GM18520 (cell line): ENCODE data around the gene MYO3B.

Experiments
- ATAC-seq: cut with Tn5 transposase; IDR thresholded peaks from one replicate; pipeline ENCODE4 v1.9.1; 2021; ENCODE audit not compliant: unreplicated experiment

MYO3B gene

GRCh38 chr2:170361090-170361936, 183.4 kb downstream of the MYO3B start:
- no peak for ATAC-seq

DNA sequence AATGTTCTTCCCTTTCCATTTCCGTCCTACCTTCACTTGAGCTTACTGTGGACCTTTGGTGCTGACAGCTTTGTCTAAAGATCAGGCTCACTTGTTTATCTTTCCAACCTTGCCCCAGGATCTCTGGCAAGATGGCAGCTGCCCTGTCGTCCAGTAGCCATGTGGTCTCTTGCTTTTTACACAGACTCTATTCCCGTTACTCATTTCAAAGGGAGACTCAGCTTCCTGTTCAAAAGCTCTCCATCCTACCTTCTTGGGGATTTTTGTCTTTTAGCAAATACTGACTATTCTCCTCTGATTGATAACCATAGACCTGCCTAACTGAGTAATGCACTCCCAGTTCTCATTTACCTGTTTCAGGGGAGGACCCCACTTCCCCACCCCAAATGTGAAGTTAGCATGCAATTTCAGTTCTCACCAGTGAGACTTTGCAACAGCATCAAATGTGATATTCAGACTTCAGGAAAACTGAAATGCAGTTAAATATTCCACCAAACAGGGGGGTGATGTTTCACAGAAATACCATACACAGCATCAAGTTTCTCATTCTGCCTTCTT, 184.4 kb downstream of the MYO3B start:
- no peak for ATAC-seq

- no peak for ATAC-seq
Measured at GRCh38 chr2:170362871-170363631, 185.1 kb downstream of the MYO3B start.

- ATAC-seq = no peak
Measured at GRCh38 chr2:170365003-170365402, 187.1 kb downstream of the MYO3B start.

DNA sequence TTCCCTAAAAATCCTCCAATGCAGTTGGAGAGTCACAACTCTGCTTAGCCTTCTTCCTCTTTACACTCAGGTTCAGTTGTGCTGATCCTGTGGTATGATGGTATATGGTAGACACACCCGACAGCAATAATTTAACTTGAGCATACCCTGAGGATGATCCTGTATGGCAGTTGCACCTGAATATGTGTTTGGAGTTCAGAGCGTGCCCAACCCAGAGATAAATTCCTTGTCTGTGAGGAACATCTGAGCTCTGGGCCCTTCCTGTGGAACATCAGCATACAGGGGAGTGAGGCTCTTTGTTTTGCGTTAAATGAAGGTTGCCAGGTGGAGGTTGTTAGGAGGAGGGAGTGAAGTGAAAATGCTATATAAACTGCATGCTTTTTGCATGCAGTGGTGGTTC, 187.7 kb downstream of the MYO3B start:
- ATAC-seq = no peak

DNA sequence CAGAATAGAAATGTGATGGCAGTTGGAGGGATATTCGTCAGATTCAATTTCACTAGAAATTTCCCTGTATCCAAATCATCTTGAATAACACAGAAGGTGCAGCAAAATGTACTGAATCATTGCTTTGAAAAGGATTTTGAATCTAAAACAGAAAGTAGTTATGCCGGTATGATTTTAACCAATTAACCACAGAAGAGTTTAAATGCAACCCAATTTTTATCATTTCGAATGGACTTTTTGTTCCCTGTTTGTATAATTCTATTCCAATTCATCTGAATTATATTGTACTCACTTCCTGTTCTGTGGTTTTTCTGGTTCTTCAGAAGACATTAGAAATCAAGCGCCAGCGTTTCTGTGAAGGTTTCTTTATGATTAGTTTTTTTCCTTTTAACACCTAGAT, 190.4 kb downstream of the MYO3B start:
- no peak for ATAC-seq

- no peak for ATAC-seq
Measured at GRCh38 chr2:170369228-170369627, 191.3 kb downstream of the MYO3B start.

DNA sequence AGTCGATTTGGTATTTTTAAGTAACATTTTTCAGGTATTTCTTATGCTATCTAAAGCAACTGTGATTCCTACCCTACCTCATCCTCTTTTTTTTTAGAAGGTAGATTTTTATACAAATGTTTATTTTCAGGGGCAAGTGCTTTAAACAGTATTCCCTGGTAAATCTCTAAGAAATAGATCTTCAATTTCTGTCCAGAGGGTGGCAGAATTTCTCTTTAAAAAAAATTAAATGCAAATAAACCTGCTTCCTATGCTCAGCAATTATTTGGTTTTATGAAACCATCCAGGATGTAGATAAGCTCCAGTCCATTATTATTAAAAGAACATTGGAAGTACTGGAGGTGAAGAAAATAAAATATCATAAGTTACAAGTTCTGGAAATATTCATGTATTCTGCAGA, 191.9 kb downstream of the MYO3B start:
- ATAC-seq = no peak

DNA sequence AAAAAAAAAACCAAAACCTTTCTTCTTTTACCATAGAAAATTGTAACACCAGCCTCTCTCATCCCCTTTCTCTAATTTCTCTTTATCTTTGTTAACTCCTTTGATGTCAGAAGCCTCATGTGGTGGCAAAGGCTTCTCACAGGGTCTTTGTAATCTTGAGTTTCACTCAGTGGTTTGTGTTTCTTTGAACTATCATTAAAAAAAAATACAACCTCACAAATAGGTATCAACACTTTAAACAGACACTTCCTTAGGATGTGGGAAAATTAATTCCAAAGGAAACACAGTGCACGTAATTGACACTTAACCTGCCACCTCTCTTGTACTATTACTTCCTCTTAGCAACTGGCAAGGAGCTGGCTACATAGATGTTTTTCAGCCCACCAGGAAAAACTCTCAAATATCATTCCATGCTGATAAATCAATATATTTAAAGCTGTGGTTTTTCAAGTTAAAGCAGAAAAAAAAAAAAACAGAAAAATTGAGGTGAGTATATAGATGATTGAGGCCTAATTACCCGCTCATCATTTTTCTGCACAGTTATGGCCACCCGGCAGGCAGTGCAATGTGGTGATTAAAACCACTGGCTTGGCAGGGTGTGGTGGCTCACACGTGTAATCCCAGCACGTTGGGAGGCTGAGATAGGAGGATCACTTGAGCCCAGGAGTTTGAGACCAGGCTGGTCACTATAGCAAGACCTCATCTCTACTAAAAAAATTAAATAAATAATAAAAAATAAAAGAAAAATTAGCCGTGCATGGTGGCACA, 193.5 kb downstream of the MYO3B start:
- no peak for ATAC-seq

GRCh38 chr2:170375192-170375591, 197.2 kb downstream of the MYO3B start:
- ATAC-seq = no peak

DNA sequence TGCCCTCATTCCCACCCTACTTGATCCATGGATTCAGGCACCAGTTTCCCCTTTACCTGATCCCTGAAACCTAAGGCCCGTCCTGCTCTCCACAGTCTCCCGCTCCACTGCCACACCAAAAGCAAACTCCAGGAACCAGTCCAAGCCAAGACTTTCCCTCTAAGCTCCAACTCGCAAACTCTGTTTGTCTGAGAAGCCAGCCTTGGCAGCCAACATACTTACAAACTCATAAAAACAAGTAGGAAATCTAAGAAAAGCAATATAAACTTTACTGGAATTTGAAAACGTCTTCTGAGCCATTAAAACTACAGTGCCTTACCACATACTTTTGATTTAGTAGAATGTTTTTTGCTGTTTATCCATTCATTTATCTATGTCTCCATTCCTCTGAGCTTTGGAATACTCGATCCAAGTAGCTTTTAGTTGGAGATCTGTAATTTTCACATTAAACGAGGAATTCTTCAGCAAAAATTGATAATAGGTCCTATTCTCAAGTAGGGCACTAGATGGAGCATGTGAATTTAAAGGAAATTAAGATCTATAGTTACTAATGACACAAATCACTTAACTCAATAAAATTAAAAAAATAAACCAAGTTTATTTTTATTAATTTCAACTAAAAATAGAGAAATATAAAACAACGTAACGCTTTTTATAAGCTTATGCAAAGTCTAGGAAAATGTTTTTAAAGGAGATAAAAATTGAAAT, 199.7 kb downstream of the MYO3B start:
- ATAC-seq = no peak

- ATAC-seq = no peak
Measured at GRCh38 chr2:170380267-170380666, 202.3 kb downstream of the MYO3B start.

DNA sequence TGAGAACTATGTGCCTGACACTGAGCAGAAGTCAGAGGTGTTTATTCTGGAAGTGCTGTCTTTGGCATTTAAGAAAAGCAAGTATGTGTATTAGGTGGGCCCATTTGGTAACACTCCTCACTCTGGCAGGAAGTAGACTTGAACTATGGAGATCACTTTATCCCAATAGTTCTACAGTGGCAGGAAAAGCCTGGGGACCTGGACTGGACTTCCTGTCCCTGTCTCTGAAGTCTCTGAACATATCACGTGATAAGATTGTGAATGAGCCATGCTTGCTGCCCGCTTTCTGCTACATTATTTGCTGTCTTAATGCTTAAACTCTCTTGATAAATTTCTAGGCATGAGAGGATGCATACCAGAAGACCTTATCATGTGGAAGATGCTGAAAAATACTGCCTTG, 203.7 kb downstream of the MYO3B start:
- ATAC-seq = no peak

- no peak for ATAC-seq
Measured at GRCh38 chr2:170386554-170386953, 208.6 kb downstream of the MYO3B start.

GRCh38 chr2:170391018-170391417, 213.1 kb downstream of the MYO3B start:
- ATAC-seq = no peak

- no peak for ATAC-seq
Measured at GRCh38 chr2:170391697-170392096, 213.8 kb downstream of the MYO3B start.

DNA sequence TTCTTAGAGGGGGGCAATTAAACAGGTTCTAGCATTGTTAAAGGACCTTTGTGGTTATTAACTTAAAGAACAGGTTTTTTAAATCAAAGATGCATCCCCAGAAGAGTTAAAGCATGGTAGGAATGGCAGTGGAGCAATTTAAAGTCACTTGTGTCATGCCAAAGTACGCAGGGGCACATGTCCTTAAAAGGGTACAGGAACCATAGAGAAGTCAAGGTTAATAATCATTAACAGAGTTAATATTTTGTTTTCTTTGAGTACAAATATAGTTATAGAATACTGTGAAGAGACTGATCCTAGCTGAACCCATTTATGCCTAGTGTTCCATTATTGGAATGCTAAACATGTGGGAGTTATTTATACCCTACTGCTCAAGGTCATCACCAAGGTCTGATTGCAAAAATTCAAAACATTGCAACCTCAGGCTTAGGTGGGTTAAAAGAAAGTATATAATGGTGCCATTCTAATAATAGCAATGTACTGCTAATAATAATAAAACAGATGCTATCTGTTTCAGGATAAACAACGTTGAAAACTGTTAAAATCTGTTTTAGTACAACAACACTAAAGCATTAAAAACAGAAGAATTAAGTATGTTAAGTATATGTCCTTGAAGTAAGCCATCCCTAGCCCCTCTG, 216.0 kb downstream of the MYO3B start:
- ATAC-seq = no peak

DNA sequence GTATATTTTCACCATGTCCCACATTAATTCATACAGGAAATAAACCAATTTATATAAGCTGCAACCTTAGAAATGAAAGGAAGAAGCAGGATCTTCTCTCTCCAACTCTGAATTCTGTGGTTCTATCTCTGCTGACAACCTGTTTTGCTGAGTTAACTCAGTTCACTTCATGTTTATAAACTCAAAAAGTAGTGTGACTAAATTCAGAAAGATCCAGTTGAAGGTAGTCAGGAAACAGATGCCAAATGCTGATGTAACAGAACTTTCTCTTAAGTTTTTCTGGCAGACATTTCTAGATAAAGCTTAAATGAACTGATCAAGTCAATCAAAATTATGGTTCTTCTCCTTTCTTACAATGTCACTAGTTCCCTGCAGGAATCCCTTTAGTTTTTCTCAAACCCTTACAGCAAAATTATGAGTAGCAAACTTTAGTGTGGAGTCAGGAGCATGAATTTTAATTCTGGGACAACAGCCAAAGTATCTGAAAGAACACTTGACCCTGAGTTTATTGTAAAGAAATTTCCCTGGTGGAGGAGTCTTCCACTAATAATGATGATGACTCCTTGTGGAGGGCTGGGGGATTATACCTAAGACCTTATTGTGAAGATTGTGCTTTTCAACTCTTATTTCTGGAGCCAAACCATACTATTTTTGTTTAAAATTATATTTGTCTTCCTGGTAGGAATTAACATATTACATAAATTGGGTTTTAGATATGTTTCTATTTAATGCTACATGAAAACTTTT, 216.9 kb downstream of the MYO3B start:
- no peak for ATAC-seq

DNA sequence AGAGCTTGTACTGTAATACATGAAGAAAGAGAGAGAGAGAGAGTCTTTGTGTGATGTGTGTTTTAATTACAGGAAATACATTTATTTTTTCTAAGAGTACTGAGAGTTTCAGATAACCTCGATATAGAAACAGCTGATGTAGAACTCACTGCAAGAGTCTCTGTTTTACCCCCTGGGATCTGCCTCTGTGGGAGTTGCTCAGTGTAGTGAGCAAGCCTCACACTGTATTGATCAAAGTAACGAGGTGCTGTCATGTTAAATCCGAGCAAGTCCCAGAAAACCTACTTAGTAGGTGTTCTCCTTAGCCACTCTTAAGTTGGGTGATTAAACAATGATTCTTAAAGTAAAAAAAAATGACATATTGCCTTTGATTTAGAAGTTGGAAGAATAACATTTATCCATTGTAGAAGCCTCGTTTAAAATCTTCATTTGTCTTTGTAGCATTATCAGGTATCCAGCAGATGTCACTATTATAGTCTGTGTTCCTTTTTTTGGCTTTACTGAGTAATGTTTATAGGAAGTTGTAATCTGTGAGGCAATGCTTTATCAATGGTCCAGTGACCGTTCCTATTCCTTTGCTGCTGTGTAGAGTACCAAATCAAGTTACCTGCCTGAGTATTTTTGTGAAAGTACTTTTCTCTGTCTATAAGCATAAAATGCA, 219.0 kb downstream of the MYO3B start:
- ATAC-seq = no peak
